IMR-90 (cell line): Measurements from ENCODE around the gene NKAPL. TPM values are rescaled to one million over a fixed set of nuclear protein-coding genes. Genes with fewer than 3 reads are reported as not detected.

Source experiments
- ATAC-seq: fragments of 200-7000 bp; cut with Tn5 transposase; 2 replicates; pipeline ENCODE4 v1.9.1; 2020; ENCODE audit warnings: low read depth, mild to moderate bottlenecking, moderate library complexity
- BruUV-seq: library from RNA; stranded (reverse); fragments of 400-500 nt; replicated peaks from 2 replicates; lab custom pipeline; 2021; lab: Mats Ljungman, UMichigan
- CTCF ChIA-PET: fragments of 300-600 bp; formaldehyde crosslinking; extraction: SDS; loops from one replicate; lab custom pipeline; 2021; ENCODE audit warnings: antibody characterized with exemption; lab: Yijun Ruan, JAX
- POLR2A ChIA-PET: fragments of 300-600 bp; sonication (Branson Sonifier 250); formaldehyde crosslinking; loops from one replicate; lab custom pipeline; 2022; ENCODE audit warnings: antibody characterized with exemption; ENCODE audit not compliant: unreplicated experiment; lab: Charles Lee
- DNase-seq: peaks from one replicate; pipeline ENCODE4 v3.0.0; 2013
- H2AFZ ChIP-seq: replicated peaks from 2 replicates; pipeline ENCODE3; 2013; ENCODE audit warnings: low read length, mild to moderate bottlenecking; ENCODE audit not compliant: poor library complexity
- H2AK5ac ChIP-seq: 2 replicates; pipeline ENCODE4 v1.6.1; 2013; ENCODE audit warnings: low read depth, low read length, inconsistent platforms
- H2AK9ac ChIP-seq: replicated peaks from 2 replicates; pipeline ENCODE3; 2013; ENCODE audit warnings: mild to moderate bottlenecking, low read depth, low read length, moderate library complexity; ENCODE audit not compliant: poor library complexity
- H2BK120ac ChIP-seq: 2 replicates; pipeline ENCODE4 v1.6.1; 2013; ENCODE audit warnings: low read depth, low read length, inconsistent platforms
- H2BK15ac ChIP-seq: 3 replicates; pipeline ENCODE4 v1.6.1; 2013; ENCODE audit warnings: low read depth, low read length, inconsistent platforms
- H2BK20ac ChIP-seq: 2 replicates; pipeline ENCODE4 v1.6.1; 2013; ENCODE audit warnings: low read depth, mild to moderate bottlenecking, inconsistent platforms, low read length, moderate library complexity
- H2BK5ac ChIP-seq: 2 replicates; pipeline ENCODE4 v1.6.1; 2013; ENCODE audit warnings: mild to moderate bottlenecking, low read depth, low read length, inconsistent platforms; ENCODE audit not compliant: poor library complexity, severe bottlenecking
- H3K14ac ChIP-seq: replicated peaks from 2 replicates; pipeline ENCODE4 v1.6.1; 2013; ENCODE audit warnings: low read depth, low read length, inconsistent platforms
- H3K18ac ChIP-seq: 2 replicates; pipeline ENCODE4 v1.6.1; 2013; ENCODE audit warnings: low read depth, low read length, control low read depth
- H3K23ac ChIP-seq: 2 replicates; pipeline ENCODE4 v1.6.1; 2013; ENCODE audit warnings: low read depth, low read length, inconsistent platforms
- H3K27ac ChIP-seq: 2 replicates; pipeline ENCODE4 v1.5.1; 2013; ENCODE audit warnings: mild to moderate bottlenecking, control low read depth, low read length; ENCODE audit not compliant: insufficient read depth
- H3K27me3 ChIP-seq: 2 replicates; pipeline ENCODE4 v1.6.1; 2013; ENCODE audit warnings: low read length; ENCODE audit not compliant: control insufficient read depth, insufficient read depth
- H3K36me3 ChIP-seq: 2 replicates; pipeline ENCODE4 v1.6.1; 2013; ENCODE audit warnings: low read length, mixed read lengths; ENCODE audit not compliant: control insufficient read depth, insufficient read depth
- H3K4ac ChIP-seq: 2 replicates; pipeline ENCODE4 v1.6.1; 2013; ENCODE audit warnings: low read depth, low read length, inconsistent platforms
- H3K4me1 ChIP-seq: 2 replicates; pipeline ENCODE4 v1.6.1; 2013; ENCODE audit warnings: low read length, mixed read lengths; ENCODE audit not compliant: control insufficient read depth, insufficient read depth
- H3K4me2 ChIP-seq: 2 replicates; pipeline ENCODE4 v1.6.1; 2013; ENCODE audit warnings: low read depth, mild to moderate bottlenecking, control low read depth, low read length, moderate library complexity
- H3K4me3 ChIP-seq: 2 replicates; pipeline ENCODE4 v1.5.1; 2013; ENCODE audit warnings: low read depth, mild to moderate bottlenecking, control low read depth, low read length, moderate library complexity; ENCODE audit not compliant: insufficient read depth
- H3K56ac ChIP-seq: 2 replicates; pipeline ENCODE4 v1.6.1; 2013; ENCODE audit warnings: low read length, inconsistent platforms; ENCODE audit not compliant: insufficient read depth; ENCODE audit errors: extremely low read depth
- H3K79me1 ChIP-seq, 2 experiments: 2 replicates each; pipeline ENCODE4 v1.6.1; 2013; ENCODE audit warnings: low read length in 2 of 2, inconsistent platforms in 1 of 2, low read depth in 1 of 2
- H3K9ac ChIP-seq: 2 replicates; pipeline ENCODE4 v1.6.1; 2013; ENCODE audit warnings: low read depth, low read length, control low read depth
- H3K9me1 ChIP-seq: 2 replicates; pipeline ENCODE4 v1.6.1; 2013; ENCODE audit warnings: low read length, inconsistent platforms; ENCODE audit not compliant: insufficient read depth
- H3K9me3 ChIP-seq: 2 replicates; pipeline ENCODE4 v1.6.1; 2013; ENCODE audit warnings: low read length; ENCODE audit not compliant: control insufficient read depth, insufficient read depth
- H4K20me1 ChIP-seq: 2 replicates; pipeline ENCODE4 v1.6.1; 2013; ENCODE audit warnings: low read length, inconsistent platforms; ENCODE audit not compliant: insufficient read depth
- H4K5ac ChIP-seq: 2 replicates; pipeline ENCODE4 v1.6.1; 2013; ENCODE audit warnings: mild to moderate bottlenecking, low read depth, low read length, control low read depth
- H4K8ac ChIP-seq, 2 experiments: 2 replicates each; pipeline ENCODE4 v1.6.1; 2013; ENCODE audit warnings: low read depth in 2 of 2, low read length in 2 of 2, control low read depth in 1 of 2, inconsistent platforms in 1 of 2
- H4K91ac ChIP-seq: 2 replicates; pipeline ENCODE4 v1.6.1; 2013; ENCODE audit warnings: low read depth, low read length, inconsistent platforms; ENCODE audit not compliant: insufficient read depth
- BHLHE40 ChIP-seq: fragments of 150-350 bp; IDR thresholded peaks from 2 replicates; pipeline ENCODE4 v1.6.1; 2016; ENCODE audit warnings: mild to moderate bottlenecking, low read depth, low read length
- CEBPB ChIP-seq: IDR thresholded peaks from 2 replicates; pipeline ENCODE4 v1.6.1; 2012; ENCODE audit warnings: low read depth, low read length, improper control_type of control experiment
- CTCF ChIP-seq: conservative IDR thresholded peaks from 2 replicates; pipeline ENCODE4 v1.5.1; 2012; ENCODE audit warnings: mild to moderate bottlenecking, low read depth, low read length, improper control_type of control experiment
- FOS ChIP-seq: fragments of 150-350 bp; IDR thresholded peaks from 2 replicates; pipeline ENCODE4 v1.6.1; 2016; ENCODE audit warnings: low read depth, low read length
- MAFK ChIP-seq: IDR thresholded peaks from 2 replicates; pipeline ENCODE4 v1.6.1; 2012; ENCODE audit warnings: low read depth, low read length, improper control_type of control experiment
- MAZ ChIP-seq: IDR thresholded peaks from 2 replicates; pipeline ENCODE4 v1.6.1; 2012; ENCODE audit warnings: low read depth, mild to moderate bottlenecking, low read length, improper control_type of control experiment, moderate library complexity, borderline replicate concordance
- POLR2A ChIP-seq: IDR thresholded peaks from 2 replicates; pipeline ENCODE4 v1.6.1; 2012; ENCODE audit warnings: mild to moderate bottlenecking, low read depth, low read length
- RAD21 ChIP-seq: IDR thresholded peaks from 2 replicates; pipeline ENCODE4 v1.6.1; 2012; ENCODE audit warnings: low read length, improper control_type of control experiment
- RCOR1 ChIP-seq: IDR thresholded peaks from 2 replicates; pipeline ENCODE4 v1.6.1; 2012; ENCODE audit warnings: mild to moderate bottlenecking, low read length, improper control_type of control experiment; ENCODE audit not compliant: insufficient replicate concordance
- USF2 ChIP-seq: fragments of 150-350 bp; IDR thresholded peaks from 2 replicates; pipeline ENCODE4 v1.6.1; 2017; ENCODE audit warnings: mild to moderate bottlenecking, antibody characterized with exemption, low read length, low read depth
- WGBS, 2 experiments: methylation state at CpG; one replicate each; pipeline versions ENCODE4 v1.1.5 to v1.1.7; 2013; ENCODE audit warnings: missing lambda C conversion rate in 2 of 2; ENCODE audit not compliant: insufficient read length in 1 of 2; ENCODE audit errors: extremely low coverage in 2 of 2; 5-methylcytosine and 5-hydroxymethylcytosine counted together
- dilution Hi-C: fragments of 300-500 bp; cut with HindIII; formaldehyde crosslinking; loops from one replicate; pipeline ENCODE4 v1.14.3; 2018; ENCODE audit warnings: low sequenced_read_pairs; ENCODE audit not compliant: unreplicated experiment
- in situ Hi-C: fragments of 300-500 bp; cut with MboI; formaldehyde crosslinking; loops from 3 replicates; pipeline ENCODE4 v1.14.3; 2019; ENCODE audit warnings: low sequenced_read_pairs, inconsistent platforms, mixed read lengths
- intact Hi-C: fragments of 100-400 bp; cut with micrococcal nuclease; formaldehyde crosslinking; loops from 2 replicates; pipeline ENCODE4 v1.10.0; 2022
- polyA plus RNA-seq, 3 experiments: library from polyadenylated mRNA; depleted of rRNA; stranded (reverse); fragments of >200 nt; gene quantifications; 2 replicates each; pipeline ENCODE4 v1.2.3, GENCODE V29; 2012; ENCODE audit warnings: low replicate concordance in 1 of 3
- total RNA-seq: library from RNA; depleted of rRNA; stranded (reverse); fragments of >200 nt; gene quantifications from 2 replicates; pipeline ENCODE4 v1.2.3, GENCODE V29; 2012

NKAPL gene
- total and polyA plus RNA-seq, 2 of the 4 experiments (the other 2 are of a cell fraction) = 0.51 to 0.54 TPM

GRCh38 chr6:28213213-28213523 lies 45.9 kb upstream of the NKAPL start:
- Histone ChIP-seq H3K27ac (no peak overlapping the region), H4K20me1 (no peaks in the 10 kb centered on the region), H4K5ac (no peak overlapping the region), H3K56ac (no peak overlapping the region), H2BK20ac (no peak overlapping the region), H3K9me3 (no peaks in the 10 kb centered on the region), H3K18ac (no peak overlapping the region), H4K91ac (no peak overlapping the region), H2AK5ac (no peak overlapping the region), H3K14ac (no peak overlapping the region), H2AFZ (no peak overlapping the region), H2BK5ac (no peak overlapping the region), H3K4ac (no peak overlapping the region), H3K4me2 (peak overlapping the region; percentile 73), H4K8ac (no peak overlapping the region), H3K79me1 (peaks cover 6 to 9% of the 10 kb centered on the region in 2 experiments; a peak in 3 of 4 replicates), H3K9ac (no peak overlapping the region), H3K36me3 (no peaks in the 10 kb centered on the region), H3K23ac (no peak overlapping the region), H3K4me1 (peaks cover under 1% of the 10 kb centered on the region), H3K27me3 (peaks cover 21% of the 10 kb centered on the region), H3K4me3 (peak overlapping the region; percentile 58; the same call in 1 of the 2 replicates), H2BK15ac (no peak overlapping the region), H2AK9ac (no peak overlapping the region), H2BK120ac (no peak overlapping the region), H3K9me1 (0 out of 2 replicates have a peak, but pooled peaks cover 3% of the 10 kb centered on the region)
- TF ChIP-seq MAFK (no peak), RAD21 (no peak), MAZ (no peak), USF2 (no peak), CEBPB (no peak), BHLHE40 (no peak), CTCF (no peak), RCOR1 (no peak), POLR2A (no peak), FOS (no peak)
- no TSS peak for BruUV-seq
- no CpG with 5 or more reads among the region's 2 CpGs for WGBS, 2 experiments
- dilution Hi-C loops = no loop called here
- no peak for DNase-seq
- intact Hi-C loops = loop anchor here (2.0 to 5.0 kb wide), 4 partner anchors 76 to 654 kb away; partner anchors contain the start of gene ZNF165
- CTCF ChIA-PET = no interaction called here
- in situ Hi-C loops = loop anchor here (10.0 kb wide), 1 partner anchor 68 kb away; the partner anchor contains the start of gene ZKSCAN8
- ATAC-seq = no peak
- POLR2A ChIA-PET = interaction anchor here (0.8 kb wide), 1 partner anchor 47 kb away, joined by 3 read pairs; no protein-coding TSS in a partner anchor
